ENCODE data around the gene MGLL. TPM values are rescaled to one million over a fixed set of nuclear protein-coding genes. Genes with fewer than 3 reads are reported as not detected.
A peak's percentile ranks its signal among the peaks of the same experiment; 100 is the strongest.

The MGLL gene
- total RNA-seq, 1 experiment from 2014 or later: 42.4 TPM

GRCh38 chr3:127675651-127676391 is 146.5 kb downstream of the MGLL start:
- TF ChIP-seq, protein P1, sequence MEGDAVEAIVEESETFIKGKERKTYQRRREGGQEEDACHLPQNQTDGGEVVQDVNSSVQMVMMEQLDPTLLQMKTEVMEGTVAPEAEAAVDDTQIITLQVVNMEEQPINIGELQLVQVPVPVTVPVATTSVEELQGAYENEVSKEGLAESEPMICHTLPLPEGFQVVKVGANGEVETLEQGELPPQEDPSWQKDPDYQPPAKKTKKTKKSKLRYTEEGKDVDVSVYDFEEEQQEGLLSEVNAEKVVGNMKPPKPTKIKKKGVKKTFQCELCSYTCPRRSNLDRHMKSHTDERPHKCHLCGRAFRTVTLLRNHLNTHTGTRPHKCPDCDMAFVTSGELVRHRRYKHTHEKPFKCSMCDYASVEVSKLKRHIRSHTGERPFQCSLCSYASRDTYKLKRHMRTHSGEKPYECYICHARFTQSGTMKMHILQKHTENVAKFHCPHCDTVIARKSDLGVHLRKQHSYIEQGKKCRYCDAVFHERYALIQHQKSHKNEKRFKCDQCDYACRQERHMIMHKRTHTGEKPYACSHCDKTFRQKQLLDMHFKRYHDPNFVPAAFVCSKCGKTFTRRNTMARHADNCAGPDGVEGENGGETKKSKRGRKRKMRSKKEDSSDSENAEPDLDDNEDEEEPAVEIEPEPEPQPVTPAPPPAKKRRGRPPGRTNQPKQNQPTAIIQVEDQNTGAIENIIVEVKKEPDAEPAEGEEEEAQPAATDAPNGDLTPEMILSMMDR (IDR thresholded peaks at IDR 0.05; ENCODE audit: unreplicated experiment): no peak
- intact Hi-C loops (cut with micrococcal nuclease; ENCODE audit: unreplicated experiment): no loop called here
- Mint-ChIP-seq H3K9me3 (ENCODE audit: low read depth, unreplicated experiment) (no peaks in the 10 kb centered on the region), H3K4me1 (ENCODE audit: low read depth, unreplicated experiment) (peaks cover 13% of the 10 kb centered on the region), H3K4me3 (ENCODE audit: low read depth, unreplicated experiment) (no peak overlapping the region), H3K36me3 (ENCODE audit: insufficient read depth, unreplicated experiment) (peaks cover 42% of the 10 kb centered on the region), H3K27me3 (ENCODE audit: unreplicated experiment) (no peaks in the 10 kb centered on the region), H3K27ac (ENCODE audit: unreplicated experiment) (no peak overlapping the region)
- no peak for DNase-seq
- CTCF ChIA-PET: interaction anchor here (0.7 kb wide), 1 partner anchor 35 kb away, joined by 4 read pairs; no protein-coding TSS in a partner anchor
- BruUV-seq (replicated peaks): no TSS peak

DNA sequence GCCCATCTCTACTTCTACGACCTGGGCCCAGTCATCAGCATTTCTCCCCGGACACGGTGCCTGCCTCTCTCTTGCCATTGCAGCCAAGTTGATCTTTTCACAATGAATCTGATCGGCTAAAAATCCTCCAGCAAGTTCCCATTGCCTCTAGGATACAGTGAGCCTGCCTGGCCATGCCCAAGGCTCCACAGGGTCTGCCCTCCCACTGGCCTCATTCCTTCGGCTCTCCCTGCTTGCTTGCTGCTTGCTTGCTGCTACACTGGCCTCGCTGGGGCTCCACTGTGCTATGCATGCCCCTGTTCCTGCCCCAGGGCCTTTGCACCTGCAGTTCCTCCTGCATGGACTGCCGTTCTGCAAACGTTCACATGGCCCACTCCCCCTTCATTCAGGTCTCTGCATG is 147.5 kb downstream of the MGLL start:
- H3K4me3 Mint-ChIP-seq (ENCODE audit: low read depth, unreplicated experiment): peak overlapping the region; percentile 89
- intact Hi-C loops (cut with micrococcal nuclease; ENCODE audit: unreplicated experiment): no loop called here
- CTCF ChIA-PET: no interaction called here
- TF ChIP-seq, protein P1 (IDR thresholded peaks at IDR 0.05; ENCODE audit: unreplicated experiment): no peak
- no TSS peak for BruUV-seq (replicated peaks)
- DNase-seq: no peak
- H3K4me1 Mint-ChIP-seq (ENCODE audit: low read depth, unreplicated experiment): peaks cover 13% of the 10 kb centered on the region
- peak overlapping the region; percentile 77 for H3K27ac Mint-ChIP-seq (ENCODE audit: unreplicated experiment)
- H3K27me3 Mint-ChIP-seq (ENCODE audit: unreplicated experiment): no peaks in the 10 kb centered on the region
- H3K36me3 Mint-ChIP-seq (ENCODE audit: insufficient read depth, unreplicated experiment): peaks cover 48% of the 10 kb centered on the region
- no peaks in the 10 kb centered on the region for H3K9me3 Mint-ChIP-seq (ENCODE audit: low read depth, unreplicated experiment)

DNA sequence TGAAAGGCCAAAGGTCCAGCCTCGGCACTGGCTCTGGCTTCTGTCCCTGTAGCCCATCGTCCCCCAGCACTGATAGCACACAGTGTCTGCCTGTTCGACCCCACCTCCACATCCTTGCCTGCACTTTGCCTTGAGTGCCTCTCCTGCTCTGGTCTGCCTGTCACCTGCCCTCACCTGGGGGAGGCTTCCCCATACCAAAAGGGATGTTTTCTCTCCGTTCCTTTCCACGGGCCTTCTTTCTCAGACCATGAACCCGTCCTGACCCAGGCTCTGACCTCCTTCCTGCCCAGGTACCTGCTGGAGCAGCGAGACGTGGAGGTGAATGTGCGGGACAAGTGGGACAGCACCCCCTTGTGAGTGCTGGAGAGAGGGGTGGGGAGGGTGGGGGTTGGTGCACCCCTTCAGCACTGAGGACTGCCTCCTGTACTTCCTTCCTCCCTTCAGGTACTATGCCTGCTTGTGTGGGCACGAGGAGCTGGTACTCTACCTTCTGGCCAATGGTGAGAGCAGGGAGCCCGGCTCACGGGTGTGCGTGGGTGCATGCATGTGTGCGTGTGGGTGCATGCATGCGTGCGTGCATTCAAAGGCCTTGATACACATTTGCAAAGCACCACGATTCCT is 148.1 kb downstream of the MGLL start:
- CTCF ChIA-PET: no interaction called here
- TF ChIP-seq, protein P1 (IDR thresholded peaks at IDR 0.05; ENCODE audit: unreplicated experiment): no peak
- no peak for DNase-seq
- H3K36me3 Mint-ChIP-seq (ENCODE audit: insufficient read depth, unreplicated experiment): peaks cover 48% of the 10 kb centered on the region
- no TSS peak for BruUV-seq (replicated peaks)
- intact Hi-C loops (cut with micrococcal nuclease; ENCODE audit: unreplicated experiment): no loop called here
- no peaks in the 10 kb centered on the region for H3K9me3 Mint-ChIP-seq (ENCODE audit: low read depth, unreplicated experiment)
- H3K4me3 Mint-ChIP-seq (ENCODE audit: low read depth, unreplicated experiment): peak overlapping the region; percentile 89
- H3K27me3 Mint-ChIP-seq (ENCODE audit: unreplicated experiment): no peaks in the 10 kb centered on the region
- H3K4me1 Mint-ChIP-seq (ENCODE audit: low read depth, unreplicated experiment): peaks cover 13% of the 10 kb centered on the region
- peak overlapping the region; percentile 77 for H3K27ac Mint-ChIP-seq (ENCODE audit: unreplicated experiment)

DNA sequence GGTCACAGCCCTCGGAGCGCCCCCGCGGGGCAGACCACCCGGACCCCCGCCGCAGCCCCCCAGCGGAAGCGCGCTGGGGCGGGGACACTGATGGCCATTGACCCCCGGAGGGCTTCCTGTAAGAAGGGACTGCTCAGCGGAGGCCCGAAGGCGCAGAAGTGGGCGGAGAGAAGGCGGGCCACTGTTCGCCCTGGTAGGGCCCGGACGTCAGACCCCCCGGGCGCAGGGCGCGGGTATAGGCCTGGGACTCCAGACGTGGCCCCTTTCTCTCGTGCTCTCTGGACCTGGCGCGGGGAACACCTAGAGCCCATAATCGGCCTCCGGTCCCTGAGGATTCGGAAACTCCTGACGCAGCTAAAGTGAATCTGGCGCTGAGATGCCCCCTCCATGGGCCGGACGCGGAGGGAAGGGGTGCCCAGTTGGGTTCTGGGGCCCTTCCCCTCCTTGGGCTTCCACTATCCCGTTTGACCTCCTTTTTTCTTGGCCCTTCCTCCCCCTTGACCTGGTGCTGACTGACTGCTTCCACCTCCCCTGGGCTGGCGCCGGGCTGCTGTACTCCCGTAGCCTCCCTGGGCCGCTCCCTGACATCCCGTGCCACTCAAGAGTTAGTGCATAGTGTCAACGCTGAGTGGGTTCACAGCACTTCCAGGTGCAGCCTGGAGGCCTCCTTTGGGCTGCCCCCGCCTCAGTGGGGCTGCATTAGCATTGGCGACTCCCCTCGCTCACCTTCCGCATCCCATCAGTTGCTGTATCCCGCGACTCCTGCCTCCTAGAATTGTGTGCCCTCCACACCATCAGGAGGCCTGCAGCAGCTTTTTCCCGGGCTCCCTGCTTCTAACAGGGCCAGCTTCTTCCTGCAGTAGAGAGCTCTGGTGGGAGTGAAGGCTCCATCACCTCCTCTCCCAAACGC is 148.9 kb downstream of the MGLL start:
- BruUV-seq (replicated peaks): TSS peak; percentile 36
- H3K4me1 Mint-ChIP-seq (ENCODE audit: low read depth, unreplicated experiment): peaks cover 13% of the 10 kb centered on the region

More for the DNA sequence above, 148.9 kb downstream of the MGLL start:
- Mint-ChIP-seq H3K9me3 (ENCODE audit: low read depth, unreplicated experiment) (no peaks in the 10 kb centered on the region), H3K4me3 (ENCODE audit: low read depth, unreplicated experiment) (peak overlapping the region; percentile 89), H3K36me3 (ENCODE audit: insufficient read depth, unreplicated experiment) (peaks cover 48% of the 10 kb centered on the region), H3K27ac (ENCODE audit: unreplicated experiment) (peak overlapping the region; percentile 77), H3K27me3 (ENCODE audit: unreplicated experiment) (no peaks in the 10 kb centered on the region)
- CTCF ChIA-PET: interaction anchor here (1.6 kb wide), 1 partner anchor 10 kb away, joined by 3 read pairs; no protein-coding TSS in a partner anchor
- intact Hi-C loops (cut with micrococcal nuclease; ENCODE audit: unreplicated experiment): no loop called here
- DNase-seq: peak; percentile 71
- TF ChIP-seq, protein P1 (IDR thresholded peaks at IDR 0.05; ENCODE audit: unreplicated experiment): peak; percentile 27
